HepG2 (cell line): ENCODE data around the gene MEAF6. TPM values are rescaled to one million over a fixed set of nuclear protein-coding genes. Genes with fewer than 3 reads are reported as not detected.
A peak's percentile ranks its signal among the peaks of the same experiment; 100 is the strongest.

Experiments used
- ARNT ChIP-seq: fragments of 450-650 bp; IDR thresholded peaks from 2 replicates; pipeline ENCODE4 v1.6.1; 2017
- DNMT3B ChIP-seq: conservative IDR thresholded peaks from 2 replicates; pipeline ENCODE4 v1.6.1; 2016; ENCODE audit warnings: missing biosample characterization, control low read depth
- MED13 ChIP-seq: sonication (generic); formaldehyde crosslinking; IDR thresholded peaks from 2 replicates; pipeline ENCODE4 v1.5.0; 2020; ENCODE audit warnings: missing genetic modification reagents
- MTA3 ChIP-seq: sonication (generic); formaldehyde crosslinking; IDR thresholded peaks from 2 replicates; pipeline ENCODE4 v1.4.0; 2020; ENCODE audit warnings: missing genetic modification reagents
- NFE2L1 ChIP-seq: sonication (generic); formaldehyde crosslinking; IDR thresholded peaks from 2 replicates; pipeline ENCODE4 v1.4.0; 2020; ENCODE audit warnings: missing genetic modification reagents, mild to moderate bottlenecking, borderline replicate concordance
- NFKB2 ChIP-seq: sonication (generic); formaldehyde crosslinking; IDR thresholded peaks from 2 replicates; pipeline ENCODE4 v1.4.0; 2020; ENCODE audit warnings: missing genetic modification reagents, borderline replicate concordance
- NONO ChIP-seq, 2 experiments: fragments of 450-650 bp in 1 of 2; sonication (generic) in 1 of 2; formaldehyde crosslinking in 1 of 2; IDR thresholded peaks in 1 of 2; conservative IDR thresholded peaks in 1 of 2; 2 replicates each; pipeline versions ENCODE4 v1.6.1 to v1.8.0; 2017 to 2022; ENCODE audit warnings: mild to moderate bottlenecking in 1 of 2, missing genetic modification reagents in 1 of 2, moderate library complexity in 1 of 2
- RBAK ChIP-seq: sonication (generic); formaldehyde crosslinking; IDR thresholded peaks from 2 replicates; pipeline ENCODE4 v1.5.1; 2020; ENCODE audit warnings: mild to moderate bottlenecking, missing genetic modification reagents
- RXRB ChIP-seq: IDR thresholded peaks from 2 replicates; pipeline ENCODE4 v1.6.1; 2016; ENCODE audit warnings: borderline replicate concordance, missing genetic modification reagents, missing compliant biosample characterization
- SMARCE1 ChIP-seq: fragments of 450-650 bp; IDR thresholded peaks from 2 replicates; pipeline ENCODE4 v1.6.1; 2017; ENCODE audit warnings: borderline replicate concordance
- TBX2 ChIP-seq: sonication (generic); formaldehyde crosslinking; IDR thresholded peaks from 2 replicates; pipeline ENCODE4 v1.5.0; 2020; ENCODE audit warnings: missing genetic modification reagents, mild to moderate bottlenecking, borderline replicate concordance
- ZFP36 ChIP-seq: fragments of 150-350 bp; IDR thresholded peaks from 2 replicates; pipeline ENCODE4 v1.6.1; 2018; ENCODE audit warnings: borderline replicate concordance, low read length, low read depth; ENCODE audit not compliant: partially characterized antibody
- ZFP36L2 ChIP-seq: sonication (generic); formaldehyde crosslinking; IDR thresholded peaks from 2 replicates; pipeline ENCODE4 v1.4.0; 2020; ENCODE audit warnings: missing genetic modification reagents
- ZNF589 ChIP-seq: sonication (generic); formaldehyde crosslinking; conservative IDR thresholded peaks from 2 replicates; pipeline ENCODE4 v1.8.0; 2022; ENCODE audit warnings: mild to moderate bottlenecking, moderate library complexity, missing genetic modification reagents
- ZNF614 ChIP-seq: IDR thresholded peaks from 2 replicates; pipeline ENCODE4 v1.6.1; 2018; ENCODE audit warnings: missing biosample characterization, missing genetic modification reagents, inconsistent platforms, borderline replicate concordance
- ZNF839 ChIP-seq: sonication (generic); formaldehyde crosslinking; IDR thresholded peaks from 2 replicates; pipeline ENCODE4 v1.4.0; 2020; ENCODE audit warnings: missing genetic modification reagents, mild to moderate bottlenecking, borderline replicate concordance
- polyA plus RNA-seq, 8 experiments: library from polyadenylated mRNA; depleted of rRNA in 3 of 8; stranded (reverse) in 7 of 8; unstranded in 1 of 8; fragments of >200 nt; fragmentation: Illumina TruSeq in 4 of 8; extraction: Trizol in 4 of 8; gene quantifications; 2 replicates each; pipeline versions ENCODE4 v1.2.1 to v1.2.3, GENCODE V29; 2011 to 2016; ENCODE audit warnings: low read depth in 4 of 8, missing spikeins in 1 of 8, mixed read lengths in 1 of 8; ENCODE audit not compliant: insufficient read depth in 1 of 8
- total RNA-seq, 5 experiments: library from RNA; depleted of rRNA; stranded (reverse); fragments of >200 nt; fragmentation: Illumina TruSeq; extraction: Trizol; gene quantifications; 2 replicates each; pipeline ENCODE4 v1.2.3, GENCODE V29; 2016; ENCODE audit warnings: low read depth in 1 of 5
- TF ChIP-seq, protein P1 (sequence below): sonication (generic); formaldehyde crosslinking; IDR thresholded peaks from 2 replicates; pipeline ENCODE4 v1.4.0; 2020; ENCODE audit warnings: missing genetic modification reagents
- TF ChIP-seq, protein P2 (sequence below): sonication (generic); formaldehyde crosslinking; IDR thresholded peaks from 2 replicates; pipeline ENCODE4 v1.4.0; 2020; ENCODE audit warnings: missing genetic modification reagents
- TF ChIP-seq, protein P3 (sequence below): sonication (generic); formaldehyde crosslinking; IDR thresholded peaks from 2 replicates; pipeline ENCODE4 v1.8.1; 2023; ENCODE audit warnings: mild to moderate bottlenecking, missing genetic modification reagents, borderline replicate concordance
- TF ChIP-seq, protein P4 (sequence below): sonication (generic); formaldehyde crosslinking; IDR thresholded peaks from 2 replicates; pipeline ENCODE4 v1.5.0; 2020; ENCODE audit warnings: missing genetic modification reagents
- TF ChIP-seq, protein P5 (sequence below): sonication (generic); formaldehyde crosslinking; IDR thresholded peaks from 2 replicates; pipeline ENCODE4 v1.8.1; 2023; ENCODE audit warnings: mild to moderate bottlenecking, inconsistent platforms, moderate library complexity, missing genetic modification reagents, borderline replicate concordance
- TF ChIP-seq, protein P6 (sequence below): conservative IDR thresholded peaks from 2 replicates; pipeline ENCODE4 v1.6.1; 2018; ENCODE audit warnings: missing genetic modification reagents

MEAF6 gene
- total and polyA plus RNA-seq, 2 of the 13 experiments (the other 11 are each of a cell fraction or from before 2014, with no cell fraction given), result 29.5 to 45.6 TPM

DNA sequence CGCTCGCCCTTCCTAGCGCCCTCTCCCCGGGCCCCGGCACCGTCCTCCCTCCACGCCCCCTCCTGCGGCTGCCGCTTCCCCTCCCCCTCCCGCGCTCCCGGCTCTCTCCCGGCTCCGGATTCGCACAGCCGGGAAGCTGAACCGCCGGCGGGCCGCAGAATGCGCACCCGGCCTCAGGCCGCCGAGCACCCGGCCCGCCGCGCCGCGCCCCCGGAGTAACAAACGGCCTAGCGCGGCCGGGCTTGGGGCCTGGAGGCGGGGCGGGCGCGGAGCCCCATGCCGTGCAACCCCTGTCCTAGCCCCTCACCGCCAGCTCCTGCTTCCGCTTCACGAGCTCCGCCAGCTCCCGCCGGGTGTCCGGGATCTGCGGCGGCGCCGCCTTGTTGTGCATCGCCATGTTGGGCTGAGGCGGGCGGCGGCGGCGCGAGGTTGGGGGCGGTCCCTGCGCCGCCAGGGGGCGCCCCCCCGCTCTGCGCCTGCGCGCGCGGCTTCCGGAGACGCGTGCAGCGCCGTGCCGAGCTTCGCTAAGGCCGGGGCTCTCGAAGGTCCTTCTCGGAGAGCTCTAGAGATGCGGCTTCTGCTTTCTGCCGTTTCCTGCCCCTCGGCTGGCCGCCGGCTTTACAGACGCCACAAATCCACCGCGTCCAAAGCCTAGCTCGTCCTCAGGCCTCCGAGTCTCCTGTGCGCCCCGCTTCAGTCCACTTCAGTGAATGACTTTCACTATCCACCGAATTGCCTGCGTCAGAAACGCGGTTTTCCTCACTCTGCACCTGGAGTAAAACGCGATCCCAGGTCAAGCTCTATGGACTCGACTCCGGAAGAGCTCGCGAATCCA lies at the start of gene MEAF6 (continued):
- TF ChIP-seq, protein P1, sequence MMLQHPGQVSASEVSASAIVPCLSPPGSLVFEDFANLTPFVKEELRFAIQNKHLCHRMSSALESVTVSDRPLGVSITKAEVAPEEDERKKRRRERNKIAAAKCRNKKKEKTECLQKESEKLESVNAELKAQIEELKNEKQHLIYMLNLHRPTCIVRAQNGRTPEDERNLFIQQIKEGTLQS (CRISPR knock-in tag), result no peak
- TF ChIP-seq, protein P2, sequence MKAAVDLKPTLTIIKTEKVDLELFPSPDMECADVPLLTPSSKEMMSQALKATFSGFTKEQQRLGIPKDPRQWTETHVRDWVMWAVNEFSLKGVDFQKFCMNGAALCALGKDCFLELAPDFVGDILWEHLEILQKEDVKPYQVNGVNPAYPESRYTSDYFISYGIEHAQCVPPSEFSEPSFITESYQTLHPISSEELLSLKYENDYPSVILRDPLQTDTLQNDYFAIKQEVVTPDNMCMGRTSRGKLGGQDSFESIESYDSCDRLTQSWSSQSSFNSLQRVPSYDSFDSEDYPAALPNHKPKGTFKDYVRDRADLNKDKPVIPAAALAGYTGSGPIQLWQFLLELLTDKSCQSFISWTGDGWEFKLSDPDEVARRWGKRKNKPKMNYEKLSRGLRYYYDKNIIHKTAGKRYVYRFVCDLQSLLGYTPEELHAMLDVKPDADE (CRISPR knock-in tag), result no peak
- TF ChIP-seq ZNF839 (CRISPR knock-in tag) (no peak), RBAK (CRISPR knock-in tag) (no peak), DNMT3B (CRISPR knock-in tag) (0 out of 2 replicates have a peak, but pooled peaks have one; percentile 56), SMARCE1 (no peak), MED13 (peak; percentile 78), TBX2 (CRISPR knock-in tag) (peak; percentile 51; the same call in 1 of the 2 replicates), MTA3 (no peak), ZNF589 (CRISPR knock-in tag) (0 out of 2 replicates have a peak, but pooled peaks have one; percentile 56), NONO (IDR thresholded peaks at IDR 0.05) (no peak), NONO (CRISPR knock-in tag; conservative IDR thresholded peaks at IDR 0.05) (peak; percentile 71), ZNF614 (CRISPR knock-in tag) (peak; percentile 51; the same call in 1 of the 2 replicates), ZFP36L2 (CRISPR knock-in tag) (no peak), NFKB2 (CRISPR knock-in tag) (peak; percentile 96), NFE2L1 (CRISPR knock-in tag) (no peak), ZFP36 (no peak), RXRB (CRISPR knock-in tag) (0 out of 2 replicates have a peak, but pooled peaks have one; percentile 31), ARNT (no peak)
- TF ChIP-seq, protein P3, sequence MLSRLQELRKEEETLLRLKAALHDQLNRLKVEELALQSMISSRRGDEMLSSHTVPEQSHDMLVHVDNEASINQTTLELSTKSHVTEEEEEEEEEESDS (CRISPR knock-in tag), result no peak
- TF ChIP-seq, protein P4, sequence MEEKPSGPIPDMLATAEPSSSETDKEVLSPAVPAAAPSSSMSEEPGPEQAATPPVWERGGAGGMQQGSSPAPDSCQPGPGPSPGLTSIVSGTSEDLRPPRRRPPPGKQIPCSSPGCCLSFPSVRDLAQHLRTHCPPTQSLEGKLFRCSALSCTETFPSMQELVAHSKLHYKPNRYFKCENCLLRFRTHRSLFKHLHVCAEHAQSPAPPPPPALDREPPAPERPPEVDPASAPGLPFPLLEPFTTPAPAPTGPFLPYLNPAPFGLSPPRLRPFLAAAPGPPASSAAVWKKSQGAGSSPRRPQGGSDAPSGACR (CRISPR knock-in tag), result no peak; the same call in 1 of the 2 replicates
- TF ChIP-seq, protein P5, sequence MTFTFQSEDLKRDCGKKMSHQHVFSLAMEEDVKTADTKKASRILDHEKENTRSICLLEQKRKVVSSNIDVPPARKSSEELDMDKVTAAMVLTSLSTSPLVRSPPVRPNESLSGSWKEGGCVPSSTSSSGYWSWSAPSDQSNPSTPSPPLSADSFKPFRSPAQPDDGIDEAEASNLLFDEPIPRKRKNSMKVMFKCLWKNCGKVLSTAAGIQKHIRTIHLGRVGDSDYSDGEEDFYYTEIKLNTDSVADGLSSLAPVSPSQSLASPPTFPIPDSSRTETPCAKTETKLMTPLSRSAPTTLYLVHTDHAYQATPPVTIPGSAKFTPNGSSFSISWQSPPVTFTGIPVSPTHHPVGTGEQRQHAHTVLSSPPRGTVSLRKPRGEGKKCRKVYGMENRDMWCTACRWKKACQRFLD (CRISPR knock-in tag), result peak; percentile 68; the same call in 1 of the 2 replicates
- TF ChIP-seq, protein P6, sequence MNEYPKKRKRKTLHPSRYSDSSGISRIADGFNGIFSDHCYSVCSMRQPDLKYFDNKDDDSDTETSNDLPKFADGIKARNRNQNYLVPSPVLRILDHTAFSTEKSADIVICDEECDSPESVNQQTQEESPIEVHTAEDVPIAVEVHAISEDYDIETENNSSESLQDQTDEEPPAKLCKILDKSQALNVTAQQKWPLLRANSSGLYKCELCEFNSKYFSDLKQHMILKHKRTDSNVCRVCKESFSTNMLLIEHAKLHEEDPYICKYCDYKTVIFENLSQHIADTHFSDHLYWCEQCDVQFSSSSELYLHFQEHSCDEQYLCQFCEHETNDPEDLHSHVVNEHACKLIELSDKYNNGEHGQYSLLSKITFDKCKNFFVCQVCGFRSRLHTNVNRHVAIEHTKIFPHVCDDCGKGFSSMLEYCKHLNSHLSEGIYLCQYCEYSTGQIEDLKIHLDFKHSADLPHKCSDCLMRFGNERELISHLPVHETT, result no peak
